Measurements from ENCODE around the gene NAALADL2.

Gene NAALADL2

GRCh38 chr3:174936590-174936989 is 77.5 kb downstream of the NAALADL2 start:
- Mint-ChIP-seq H3K27ac (no peak overlapping the region), H3K9me3 (peaks cover 4 to 9% of the 10 kb centered on the region in 2 donors), H3K4me1 (ENCODE audit: low read depth in 2 of 2) (no peaks in the 10 kb centered on the region), H3K36me3 (ENCODE audit: insufficient read depth) (no peaks in the 10 kb centered on the region), H3K27me3 (no peaks in the 10 kb centered on the region), H3K4me3 (no peak overlapping the region)
- DNase-seq (no peak), ATAC-seq (replicated peaks) (no peak)

- Mint-ChIP-seq H3K9me3 (peaks cover 8 to 17% of the 10 kb centered on the region in 2 donors), H3K4me1 (ENCODE audit: low read depth in 2 of 2) (no peaks in the 10 kb centered on the region), H3K27me3 (no peaks in the 10 kb centered on the region), H3K36me3 (ENCODE audit: insufficient read depth) (no peaks in the 10 kb centered on the region), H3K4me3 (no peak overlapping the region), H3K27ac (no peak overlapping the region)
- no peak for ATAC-seq (replicated peaks)
- no peak for DNase-seq
Observed at GRCh38 chr3:174937478-174937877, 78.3 kb downstream of the NAALADL2 start.

GRCh38 chr3:174938102-174938501 is 79.0 kb downstream of the NAALADL2 start:
- H3K4me3 Mint-ChIP-seq, result no peak overlapping the region
- no peak for DNase-seq
- peaks cover 11 to 23% of the 10 kb centered on the region in 2 donors for H3K9me3 Mint-ChIP-seq
- H3K4me1 Mint-ChIP-seq (ENCODE audit: low read depth in 2 of 2), result no peaks in the 10 kb centered on the region
- H3K36me3 Mint-ChIP-seq (ENCODE audit: insufficient read depth), result no peaks in the 10 kb centered on the region
- no peak for ATAC-seq (replicated peaks)
- H3K27me3 Mint-ChIP-seq, result no peaks in the 10 kb centered on the region
- no peak overlapping the region for H3K27ac Mint-ChIP-seq

GRCh38 chr3:174940151-174940550 is 81.0 kb downstream of the NAALADL2 start:
- no peak for ATAC-seq (replicated peaks)
- Mint-ChIP-seq H3K27me3 (no peaks in the 10 kb centered on the region), H3K4me3 (no peak overlapping the region), H3K36me3 (ENCODE audit: insufficient read depth) (no peaks in the 10 kb centered on the region), H3K4me1 (ENCODE audit: low read depth in 2 of 2) (no peaks in the 10 kb centered on the region), H3K9me3 (peaks cover 11 to 30% of the 10 kb centered on the region in 2 donors), H3K27ac (no peak overlapping the region)
- DNase-seq, result no peak

GRCh38 chr3:174945276-174945675 is 86.1 kb downstream of the NAALADL2 start:
- no peaks in the 10 kb centered on the region for H3K36me3 Mint-ChIP-seq (ENCODE audit: insufficient read depth)
- no peaks in the 10 kb centered on the region for H3K4me1 Mint-ChIP-seq (ENCODE audit: low read depth in 2 of 2)
- DNase-seq (no peak), ATAC-seq (replicated peaks) (no peak)
- peaks cover 16 to 39% of the 10 kb centered on the region in 2 donors for H3K9me3 Mint-ChIP-seq
- no peak overlapping the region for H3K27ac Mint-ChIP-seq
- no peaks in the 10 kb centered on the region for H3K27me3 Mint-ChIP-seq
- H3K4me3 Mint-ChIP-seq, result no peak overlapping the region

GRCh38 chr3:174945951-174946350 is 86.8 kb downstream of the NAALADL2 start:
- Mint-ChIP-seq H3K27ac (no peak overlapping the region), H3K4me1 (ENCODE audit: low read depth in 2 of 2) (no peaks in the 10 kb centered on the region), H3K9me3 (peaks cover 16 to 32% of the 10 kb centered on the region in 2 donors), H3K4me3 (no peak overlapping the region), H3K27me3 (no peaks in the 10 kb centered on the region), H3K36me3 (ENCODE audit: insufficient read depth) (no peaks in the 10 kb centered on the region)
- ATAC-seq (replicated peaks) (no peak), DNase-seq (no peak)

GRCh38 chr3:174949523-174949922 is 90.4 kb downstream of the NAALADL2 start:
- DNase-seq, result no peak
- no peak overlapping the region for H3K27ac Mint-ChIP-seq
- no peaks in the 10 kb centered on the region for H3K27me3 Mint-ChIP-seq
- ATAC-seq (replicated peaks), result no peak
- no peak overlapping the region for H3K4me3 Mint-ChIP-seq
- no peaks in the 10 kb centered on the region for H3K36me3 Mint-ChIP-seq (ENCODE audit: insufficient read depth)
- peaks cover 6 to 9% of the 10 kb centered on the region in 2 donors for H3K9me3 Mint-ChIP-seq
- H3K4me1 Mint-ChIP-seq (ENCODE audit: low read depth in 2 of 2), result no peaks in the 10 kb centered on the region

- Mint-ChIP-seq H3K4me3 (no peak overlapping the region), H3K4me1 (ENCODE audit: low read depth in 2 of 2) (no peaks in the 10 kb centered on the region), H3K27me3 (no peaks in the 10 kb centered on the region), H3K27ac (no peak overlapping the region), H3K36me3 (ENCODE audit: insufficient read depth) (no peaks in the 10 kb centered on the region), H3K9me3 (peaks cover 6 to 9% of the 10 kb centered on the region in 2 donors)
- no peak for ATAC-seq (replicated peaks)
- no peak for DNase-seq
Observed at GRCh38 chr3:174951034-174951433, 91.9 kb downstream of the NAALADL2 start.

GRCh38 chr3:174951498-174952005 is 92.4 kb downstream of the NAALADL2 start:
- ATAC-seq (replicated peaks), result no peak
- H3K4me3 Mint-ChIP-seq, result no peak overlapping the region
- no peaks in the 10 kb centered on the region for H3K36me3 Mint-ChIP-seq (ENCODE audit: insufficient read depth)
- no peak overlapping the region for H3K27ac Mint-ChIP-seq
- peaks cover 6 to 9% of the 10 kb centered on the region in 2 donors for H3K9me3 Mint-ChIP-seq
- DNase-seq, result no peak
- no peaks in the 10 kb centered on the region for H3K4me1 Mint-ChIP-seq (ENCODE audit: low read depth in 2 of 2)
- H3K27me3 Mint-ChIP-seq, result no peaks in the 10 kb centered on the region

GRCh38 chr3:174953068-174953467 is 93.9 kb downstream of the NAALADL2 start:
- H3K9me3 Mint-ChIP-seq, result peaks cover 9% of the 10 kb centered on the region in 2 donors
- DNase-seq, result no peak
- no peaks in the 10 kb centered on the region for H3K27me3 Mint-ChIP-seq
- no peaks in the 10 kb centered on the region for H3K36me3 Mint-ChIP-seq (ENCODE audit: insufficient read depth)
- H3K27ac Mint-ChIP-seq, result no peak overlapping the region
- ATAC-seq (replicated peaks), result no peak
- no peak overlapping the region for H3K4me3 Mint-ChIP-seq
- H3K4me1 Mint-ChIP-seq (ENCODE audit: low read depth in 2 of 2), result no peaks in the 10 kb centered on the region

- ATAC-seq (replicated peaks) (no peak), DNase-seq (no peak)
- Mint-ChIP-seq H3K9me3 (peaks cover 0 to 3% of the 10 kb centered on the region in 2 donors), H3K4me1 (ENCODE audit: low read depth in 2 of 2) (no peaks in the 10 kb centered on the region), H3K27ac (no peak overlapping the region), H3K27me3 (no peaks in the 10 kb centered on the region), H3K4me3 (no peak overlapping the region), H3K36me3 (ENCODE audit: insufficient read depth) (no peaks in the 10 kb centered on the region)
Observed at GRCh38 chr3:174955513-174956016, 96.4 kb downstream of the NAALADL2 start.

GRCh38 chr3:174957081-174957480 is 97.9 kb downstream of the NAALADL2 start:
- Mint-ChIP-seq H3K9me3 (peaks cover 0 to 6% of the 10 kb centered on the region in 2 donors), H3K4me3 (no peak overlapping the region), H3K4me1 (ENCODE audit: low read depth in 2 of 2) (no peaks in the 10 kb centered on the region), H3K27ac (no peak overlapping the region), H3K27me3 (no peaks in the 10 kb centered on the region), H3K36me3 (ENCODE audit: insufficient read depth) (no peaks in the 10 kb centered on the region)
- ATAC-seq (replicated peaks) (no peak), DNase-seq (no peak)

- no peak for DNase-seq
- H3K36me3 Mint-ChIP-seq (ENCODE audit: insufficient read depth), result no peaks in the 10 kb centered on the region
- no peak for ATAC-seq (replicated peaks)
- H3K4me3 Mint-ChIP-seq, result no peak overlapping the region
- H3K4me1 Mint-ChIP-seq (ENCODE audit: low read depth in 2 of 2), result no peaks in the 10 kb centered on the region
- no peaks in the 10 kb centered on the region for H3K27me3 Mint-ChIP-seq
- H3K27ac Mint-ChIP-seq, result no peak overlapping the region
- H3K9me3 Mint-ChIP-seq, result peaks cover 0 to 6% of the 10 kb centered on the region in 2 donors
Observed at GRCh38 chr3:174957551-174958001, 98.4 kb downstream of the NAALADL2 start.

- no peak for DNase-seq
- H3K9me3 Mint-ChIP-seq, result peaks cover 0 to 6% of the 10 kb centered on the region in 2 donors
- no peaks in the 10 kb centered on the region for H3K36me3 Mint-ChIP-seq (ENCODE audit: insufficient read depth)
- H3K4me1 Mint-ChIP-seq (ENCODE audit: low read depth in 2 of 2), result no peaks in the 10 kb centered on the region
- H3K27me3 Mint-ChIP-seq, result no peaks in the 10 kb centered on the region
- H3K4me3 Mint-ChIP-seq, result no peak overlapping the region
- no peak overlapping the region for H3K27ac Mint-ChIP-seq
- no peak for ATAC-seq (replicated peaks)
Observed at GRCh38 chr3:174958671-174959328, 99.7 kb downstream of the NAALADL2 start.
